Left renal cortex interstitium (tissue), 4 donors: ENCODE data around the gene MAP2K1. TPM values are rescaled to one million over a fixed set of nuclear protein-coding genes. Genes with fewer than 3 reads are reported as not detected.
"Not testable (repeated sequence)": the region's sequence is repeated elsewhere in the genome, so short reads cannot be mapped to it uniquely, and the experiment has no call there.

Source experiments
- DNase-seq, 4 donors: peaks; one replicate each; pipeline ENCODE4 v3.0.0-alpha.2; 2013; ENCODE audit warnings: low read depth in 4 of 4, low spot score in 2 of 4, missing footprints in 1 of 4
- polyA plus RNA-seq, 4 donors: library from polyadenylated mRNA; unstranded; fragments of 120-200 nt; gene quantifications; one replicate each; pipeline ENCODE4 v1.2.1, GENCODE V29; 2013; ENCODE audit not compliant: insufficient read length in 4 of 4

MAP2K1 gene
- polyA plus RNA-seq, 4 donors = 49.4 to 55.6 (median 52.1) TPM

GRCh38 chr15:66422347-66422746 is 35.6 kb downstream of the MAP2K1 start:
- no peak for DNase-seq

- no peak for DNase-seq
These were observed 36.4 kb downstream of the MAP2K1 start for GRCh38 chr15:66423149-66423548.

GRCh38 chr15:66424963-66425612 is 38.4 kb downstream of the MAP2K1 start:
- DNase-seq = no peak

- no peak for DNase-seq
These were observed 39.1 kb downstream of the MAP2K1 start for GRCh38 chr15:66425837-66426236.

GRCh38 chr15:66429117-66429516 is 42.4 kb downstream of the MAP2K1 start:
- DNase-seq = no peak

- no peak for DNase-seq
These were observed 42.8 kb downstream of the MAP2K1 start for GRCh38 chr15:66429546-66429945.

GRCh38 chr15:66430627-66431255 is 44.0 kb downstream of the MAP2K1 start:
- DNase-seq = no peak

GRCh38 chr15:66433726-66434125 is 47.0 kb downstream of the MAP2K1 start:
- DNase-seq = no peak

- DNase-seq = no peak
These were observed 53.8 kb downstream of the MAP2K1 start for GRCh38 chr15:66440501-66440900.

GRCh38 chr15:66452420-66452819 is 65.7 kb downstream of the MAP2K1 start:
- no peak for DNase-seq

GRCh38 chr15:66452971-66453580 is 66.4 kb downstream of the MAP2K1 start:
- no peak for DNase-seq

GRCh38 chr15:66454143-66454542 is 67.4 kb downstream of the MAP2K1 start:
- DNase-seq = no peak

- DNase-seq = no peak
These were observed 69.5 kb downstream of the MAP2K1 start for GRCh38 chr15:66456211-66456610.

GRCh38 chr15:66459818-66460615 is 73.3 kb downstream of the MAP2K1 start:
- DNase-seq = no peak

GRCh38 chr15:66461294-66461693 is 74.6 kb downstream of the MAP2K1 start:
- not testable (repeated sequence) for DNase-seq

GRCh38 chr15:66461917-66462316 is 75.2 kb downstream of the MAP2K1 start:
- DNase-seq = no peak

GRCh38 chr15:66462627-66463026 is 75.9 kb downstream of the MAP2K1 start:
- DNase-seq = no peak

GRCh38 chr15:66465294-66465693 is 78.6 kb downstream of the MAP2K1 start:
- DNase-seq = not testable (repeated sequence)

- DNase-seq = not testable (repeated sequence)
These were observed 80.7 kb downstream of the MAP2K1 start for GRCh38 chr15:66467162-66468040.

GRCh38 chr15:66470825-66471224 is 84.1 kb downstream of the MAP2K1 start:
- DNase-seq = not testable (repeated sequence)
